ES-I3 (cell line): ENCODE results near the gene RIN2.
"Not testable (repeated sequence)": the region's sequence is repeated elsewhere in the genome, so short reads cannot be mapped to it uniquely, and the experiment has no call there.

Experiments used
- H3K36me3 ChIP-seq: 2 replicates; pipeline ENCODE4 v1.6.1; 2013; ENCODE audit warnings: mild to moderate bottlenecking, low read length, control low read depth, moderate library complexity; ENCODE audit not compliant: insufficient read depth
- H3K4me1 ChIP-seq: 2 replicates; pipeline ENCODE4 v1.6.1; 2013; ENCODE audit warnings: mild to moderate bottlenecking, control low read depth, low read length; ENCODE audit not compliant: insufficient read depth
- H3K9ac ChIP-seq: 2 replicates; pipeline ENCODE4 v1.6.1; 2013; ENCODE audit warnings: low read depth, mild to moderate bottlenecking, low read length, moderate library complexity
- H3K9me3 ChIP-seq: 2 replicates; pipeline ENCODE4 v1.6.1; 2013; ENCODE audit warnings: mild to moderate bottlenecking, low read length, moderate library complexity; ENCODE audit not compliant: control insufficient read depth, insufficient read depth

Gene RIN2

DNA sequence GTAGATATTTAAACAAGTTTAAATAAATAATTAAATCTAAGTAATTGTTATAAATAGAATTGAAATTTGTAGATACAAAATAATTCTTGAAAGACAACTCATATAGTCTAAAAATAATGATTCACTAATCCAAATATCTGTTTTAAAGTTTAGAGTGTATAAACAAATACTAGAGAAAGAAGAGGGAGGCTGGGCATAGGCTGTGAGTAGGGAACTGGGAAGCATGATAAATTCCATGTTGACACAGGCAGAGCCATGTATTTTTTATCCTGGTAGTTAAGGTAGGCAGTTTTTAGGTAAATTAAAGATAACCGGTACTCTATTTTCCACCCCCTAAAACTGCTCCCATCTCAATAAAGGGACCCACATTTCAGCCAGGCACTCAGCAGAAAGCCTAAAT, 11.7 kb upstream of the RIN2 start:
- Histone ChIP-seq H3K4me1 (no peaks in the 10 kb centered on the region), H3K36me3 (no peaks in the 10 kb centered on the region), H3K9me3 (no peaks in the 10 kb centered on the region), H3K9ac (no peak overlapping the region)

DNA sequence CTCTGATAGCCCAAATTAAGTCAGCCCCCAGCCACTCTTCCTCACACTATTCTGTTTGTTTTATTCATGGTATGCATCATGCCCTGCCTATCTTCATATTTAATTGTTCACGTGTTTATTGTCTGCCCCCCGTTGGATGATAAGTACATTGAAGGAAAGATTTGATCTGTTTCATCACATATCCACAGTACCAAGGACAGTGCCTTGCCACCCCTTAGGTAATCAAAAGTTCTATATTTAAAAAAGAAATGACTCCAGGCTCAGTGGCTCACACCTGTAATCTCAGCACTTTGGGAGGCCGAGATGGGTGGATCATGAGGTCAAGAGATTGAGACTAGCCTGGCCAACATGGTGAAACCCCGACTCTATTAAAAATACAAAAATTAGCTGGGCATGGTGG, 10.2 kb upstream of the RIN2 start:
- Histone ChIP-seq H3K9ac (no peak overlapping the region), H3K36me3 (no peaks in the 10 kb centered on the region), H3K4me1 (no peaks in the 10 kb centered on the region), H3K9me3 (no peaks in the 10 kb centered on the region)

DNA sequence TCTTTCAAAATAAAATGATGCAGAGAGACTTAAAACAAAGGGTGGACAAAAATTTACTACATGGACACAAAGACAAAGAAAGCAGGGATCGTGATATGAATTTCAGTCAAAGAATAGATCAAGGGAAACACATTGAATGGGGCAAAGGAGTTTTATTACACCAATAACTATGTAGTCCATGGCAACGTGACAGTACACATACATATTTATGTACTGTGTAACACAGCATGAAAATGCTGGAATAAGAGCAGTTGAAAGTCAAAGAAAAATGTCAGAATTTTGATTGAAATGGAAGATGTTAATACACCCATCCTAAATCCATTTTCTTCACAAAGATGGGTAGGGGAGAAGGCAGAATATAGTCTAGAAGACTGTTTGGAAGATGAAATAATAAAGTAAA, 9.4 kb upstream of the RIN2 start:
- no peaks in the 10 kb centered on the region for H3K4me1 ChIP-seq
- H3K9ac ChIP-seq = no peak overlapping the region
- H3K9me3 ChIP-seq = no peaks in the 10 kb centered on the region
- no peaks in the 10 kb centered on the region for H3K36me3 ChIP-seq

DNA sequence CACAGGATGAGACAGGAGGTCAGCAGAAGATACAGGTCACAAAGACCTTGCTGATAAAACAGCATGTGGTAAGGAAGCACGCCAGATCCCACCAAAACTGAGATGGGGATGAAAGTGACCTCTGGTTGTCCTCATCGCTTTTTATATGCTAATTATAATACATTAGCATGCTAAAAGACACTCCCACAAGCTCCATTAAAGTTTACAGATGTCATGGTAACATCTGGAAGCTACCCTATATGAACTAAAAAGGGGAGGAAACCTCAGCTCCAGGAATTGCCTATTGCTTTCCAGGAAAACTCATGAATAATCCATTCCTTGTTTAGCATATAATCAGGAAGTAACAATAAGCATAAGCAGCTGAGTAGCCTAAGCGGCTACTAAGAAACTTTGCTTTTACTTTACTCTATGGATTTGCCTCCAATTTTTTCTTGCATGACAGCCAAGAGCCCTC, 8.4 kb upstream of the RIN2 start:
- H3K9me3 ChIP-seq = no peaks in the 10 kb centered on the region
- H3K36me3 ChIP-seq = no peaks in the 10 kb centered on the region
- H3K4me1 ChIP-seq = no peaks in the 10 kb centered on the region
- no peak overlapping the region for H3K9ac ChIP-seq

DNA sequence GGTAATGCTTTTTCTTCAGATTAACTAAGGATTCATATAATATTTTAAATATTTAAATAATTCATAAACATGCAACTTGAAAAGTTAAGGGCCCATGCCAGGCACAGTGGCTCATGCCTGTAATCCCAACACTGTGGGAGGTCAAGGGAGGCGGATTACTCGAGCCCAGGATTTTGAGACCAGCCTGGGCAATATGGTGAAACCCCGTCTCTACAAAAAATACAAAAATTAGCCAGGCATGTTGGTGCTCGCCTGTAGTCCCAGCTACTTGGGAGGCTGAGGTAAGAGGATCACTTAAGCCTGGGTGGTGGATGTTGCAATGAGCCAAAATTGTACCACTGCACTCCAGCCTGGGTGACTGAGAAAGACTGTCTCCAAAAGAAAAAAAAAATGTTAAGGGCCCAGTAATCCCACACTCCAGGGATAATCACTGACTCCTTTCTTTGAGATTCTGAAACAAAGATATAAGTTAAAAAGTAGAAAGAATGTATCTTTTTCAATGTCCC, 7.9 kb upstream of the RIN2 start:
- no peaks in the 10 kb centered on the region for H3K4me1 ChIP-seq
- no peak overlapping the region for H3K9ac ChIP-seq
- H3K9me3 ChIP-seq = no peaks in the 10 kb centered on the region
- no peaks in the 10 kb centered on the region for H3K36me3 ChIP-seq

DNA sequence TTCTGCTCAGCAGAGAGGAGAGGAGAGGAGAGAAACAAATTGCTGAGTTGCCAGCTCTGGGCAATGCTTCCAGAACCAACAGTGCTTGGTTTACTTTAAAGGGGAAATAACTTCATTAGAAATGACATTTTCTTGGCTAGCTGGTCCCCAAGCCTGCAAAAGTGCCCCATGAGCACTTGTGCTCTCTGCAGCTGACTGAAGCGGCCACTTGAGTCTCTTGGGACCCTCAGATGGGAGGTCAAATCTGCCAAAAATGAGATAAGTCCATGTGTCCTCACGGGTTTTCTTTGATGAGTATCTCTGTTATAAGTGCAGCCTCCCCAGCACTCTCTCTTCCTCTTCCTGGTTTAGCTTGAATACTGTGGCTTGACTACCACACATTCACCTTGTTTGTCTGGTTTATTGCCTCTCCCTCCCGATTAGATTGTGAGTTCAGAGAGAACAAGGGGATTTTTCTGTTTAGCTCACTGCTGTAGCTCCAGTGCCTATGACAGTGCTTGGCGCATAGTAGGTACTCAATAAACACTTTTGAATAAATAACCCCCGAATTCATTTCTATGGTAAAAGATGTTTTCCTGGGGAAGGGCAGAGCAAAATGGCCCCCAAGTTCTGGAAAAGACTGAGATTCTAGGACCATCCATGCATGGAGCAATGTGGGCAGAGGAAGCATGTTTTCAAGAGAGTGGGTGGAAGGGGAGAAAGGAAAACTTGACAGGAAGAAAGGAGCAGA, 7.0 kb upstream of the RIN2 start:
- Histone ChIP-seq H3K36me3 (no peaks in the 10 kb centered on the region), H3K9me3 (no peaks in the 10 kb centered on the region), H3K9ac (no peak overlapping the region), H3K4me1 (no peaks in the 10 kb centered on the region)

DNA sequence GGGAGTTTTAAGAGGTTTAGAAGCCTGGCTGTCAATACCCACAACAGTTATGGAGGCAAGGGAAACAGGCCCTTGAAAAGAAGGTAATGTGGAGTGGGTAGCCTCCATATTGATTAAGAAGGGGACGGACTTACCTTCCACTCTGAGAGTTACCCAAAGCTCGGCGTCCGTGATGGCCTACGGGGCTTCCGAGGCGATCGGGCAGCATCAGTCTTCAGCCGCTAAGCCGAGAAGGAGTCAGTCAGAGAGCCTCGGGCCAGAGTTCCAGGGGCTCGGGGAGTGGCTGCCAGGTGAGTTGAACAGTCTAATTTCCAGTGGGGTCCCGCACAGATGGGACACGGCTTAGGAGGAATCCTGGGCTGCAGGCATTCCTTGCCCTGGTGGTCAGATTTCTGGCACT, 3.9 kb upstream of the RIN2 start:
- H3K36me3 ChIP-seq, H3K4me1 ChIP-seq, H3K9me3 ChIP-seq, H3K9ac ChIP-seq: not testable (repeated sequence)

DNA sequence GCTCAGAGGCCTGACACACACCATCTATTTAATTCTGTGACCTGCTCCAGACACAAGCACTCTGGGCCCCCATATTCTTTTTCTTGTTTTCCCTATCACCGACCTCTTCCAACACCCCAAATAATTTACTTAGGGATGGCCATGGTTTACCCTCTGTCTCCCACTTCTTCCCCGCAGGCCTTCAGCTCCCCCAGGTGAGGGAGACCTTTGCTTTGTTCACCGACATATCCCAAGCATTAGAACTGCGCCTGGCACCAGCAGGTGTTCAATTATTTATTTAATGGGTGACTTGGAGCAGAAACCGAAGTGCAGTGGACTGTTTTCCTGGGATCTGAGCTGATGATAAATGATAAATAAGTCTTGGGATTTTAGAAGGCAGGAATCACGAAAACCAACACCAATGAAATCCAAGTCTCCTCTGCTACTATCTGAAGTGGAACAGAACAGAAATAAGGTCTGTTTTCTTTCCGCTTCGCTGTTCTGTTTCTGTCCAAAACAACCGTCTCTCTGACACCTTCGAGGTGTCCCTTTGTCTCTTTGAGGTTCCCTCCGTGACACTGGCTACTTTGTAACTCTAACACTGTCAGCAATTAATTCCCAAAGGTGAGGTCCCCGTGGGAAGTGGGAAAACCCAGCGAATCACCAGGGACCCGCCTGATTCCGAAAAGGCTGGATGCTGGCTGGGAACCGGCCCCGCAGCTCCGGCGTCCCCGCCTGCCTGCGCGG, 1.1 kb upstream of the RIN2 start:
- Histone ChIP-seq H3K36me3 (no peaks in the 10 kb centered on the region), H3K9me3 (no peaks in the 10 kb centered on the region), H3K4me1 (no peaks in the 10 kb centered on the region; the same call in 1 of the 2 replicates), H3K9ac (peak overlapping the region; percentile 98)

DNA sequence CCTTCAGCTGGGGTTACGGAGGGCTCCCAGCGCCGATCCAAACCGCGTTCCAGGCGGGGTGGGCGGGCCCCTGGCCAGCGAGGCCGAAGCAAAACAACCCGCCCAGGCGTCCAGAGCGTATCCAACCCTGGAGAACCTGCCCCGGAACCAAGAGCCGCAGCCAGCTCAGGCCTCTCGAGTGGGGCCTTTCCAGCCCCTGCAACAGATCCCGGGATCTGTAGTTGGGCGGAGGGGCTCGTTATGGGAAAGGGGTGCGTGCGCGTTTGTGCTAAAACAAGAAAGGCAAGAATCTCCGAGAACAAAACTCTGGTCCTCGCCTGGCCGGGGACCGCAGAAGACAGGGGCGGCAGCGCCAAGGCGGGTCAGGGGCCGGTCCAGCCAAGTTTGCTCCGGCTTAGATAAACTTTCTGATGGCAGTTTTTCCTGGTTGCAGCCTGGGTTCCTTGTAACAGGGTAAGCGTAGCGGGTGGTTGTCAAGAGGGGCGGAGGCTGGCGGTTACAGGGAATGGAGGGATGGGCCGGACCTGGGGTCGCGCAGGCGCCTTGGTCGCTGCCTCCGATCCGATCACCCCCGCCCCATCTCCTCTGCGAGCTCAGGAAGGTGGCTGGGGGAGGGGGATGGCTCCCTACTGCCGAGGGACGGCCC, 448 bp upstream of the RIN2 start:
- Histone ChIP-seq H3K9ac (peak overlapping the region; percentile 98), H3K4me1 (no peaks in the 10 kb centered on the region; the same call in 1 of the 2 replicates), H3K9me3 (no peaks in the 10 kb centered on the region), H3K36me3 (no peaks in the 10 kb centered on the region)

DNA sequence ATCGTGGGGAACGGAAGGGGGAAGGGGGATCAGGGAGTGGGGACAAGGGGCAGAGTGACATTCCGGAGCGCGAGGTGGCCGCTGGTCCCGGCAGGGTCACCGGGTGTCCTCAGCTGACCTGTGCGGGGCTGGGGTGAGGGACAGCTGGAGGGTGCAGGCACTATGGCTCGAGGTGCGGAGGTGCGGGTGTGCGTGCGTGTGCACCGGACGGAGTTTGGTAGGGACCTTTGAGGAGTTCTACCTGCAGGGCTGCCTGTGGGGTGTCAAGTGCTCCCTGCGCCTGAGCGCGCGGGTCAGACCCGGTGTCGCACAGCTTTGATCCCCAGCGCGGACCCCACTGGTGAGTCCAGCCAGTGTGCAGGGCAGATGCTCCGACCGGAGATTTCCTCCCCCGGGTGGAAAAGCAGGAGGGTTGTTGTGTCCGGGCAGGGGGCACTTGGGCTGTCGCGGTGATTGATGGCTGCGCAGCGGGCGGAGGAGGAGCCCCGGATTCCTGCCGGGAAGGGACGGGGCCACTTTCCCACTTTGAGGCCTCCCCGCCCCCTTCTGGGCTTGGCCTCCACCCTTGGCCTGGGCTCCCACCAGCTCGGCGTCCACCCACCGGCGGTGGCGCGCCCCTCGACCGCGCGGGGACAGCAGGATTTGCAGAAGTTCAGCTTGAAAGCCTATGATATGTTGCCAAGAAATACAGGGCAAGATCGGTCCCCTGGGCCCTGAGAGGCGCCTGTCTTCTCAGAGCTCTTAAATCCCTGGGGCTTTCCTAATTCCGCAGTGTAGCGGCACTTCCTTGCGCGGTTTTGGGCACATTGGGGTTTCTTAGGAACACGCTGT, 658 bp downstream of the RIN2 start:
- H3K9me3 ChIP-seq = no peaks in the 10 kb centered on the region
- H3K4me1 ChIP-seq = no peaks in the 10 kb centered on the region; the same call in 1 of the 2 replicates
- H3K36me3 ChIP-seq = no peaks in the 10 kb centered on the region
- H3K9ac ChIP-seq = peak overlapping the region; percentile 98

DNA sequence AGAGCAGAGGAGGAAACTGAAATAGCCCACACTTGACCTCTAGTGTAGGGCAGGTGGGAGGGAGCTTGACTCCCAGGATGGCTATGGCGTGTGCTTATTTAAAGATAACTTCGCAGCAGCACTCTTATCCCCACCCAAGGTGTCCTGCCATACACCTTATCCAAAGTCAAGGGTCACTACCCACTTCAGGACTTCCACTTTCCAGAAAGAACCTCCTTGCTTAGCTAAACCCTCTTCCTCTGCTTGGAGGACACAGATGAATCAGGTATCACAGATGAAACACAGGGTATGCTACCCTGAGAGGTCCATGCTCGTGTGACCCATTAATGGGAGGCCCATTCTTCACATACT, 2.3 kb downstream of the RIN2 start:
- H3K9me3 ChIP-seq = no peaks in the 10 kb centered on the region
- H3K4me1 ChIP-seq = no peaks in the 10 kb centered on the region; the same call in 1 of the 2 replicates
- H3K36me3 ChIP-seq = no peaks in the 10 kb centered on the region
- H3K9ac ChIP-seq = no peak overlapping the region

DNA sequence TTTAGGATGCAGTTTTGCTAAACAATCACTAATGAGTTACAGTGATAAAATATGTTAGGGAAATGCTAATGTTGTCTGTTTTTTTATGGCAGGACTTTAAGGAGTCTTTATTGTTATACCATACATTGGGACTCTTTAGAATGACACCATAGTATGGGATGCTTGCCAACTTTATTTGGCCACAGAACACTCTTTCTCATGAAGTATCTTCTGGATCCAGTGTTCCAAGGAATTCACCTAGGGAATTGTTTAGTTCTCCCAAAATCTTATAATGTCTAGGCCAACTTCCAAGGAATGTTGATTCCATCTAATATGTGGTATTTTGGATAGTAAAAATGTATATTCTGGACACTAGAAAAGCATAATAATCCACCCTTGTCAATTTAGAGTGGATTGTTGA, 3.3 kb downstream of the RIN2 start:
- Histone ChIP-seq H3K9ac (no peak overlapping the region), H3K4me1 (no peaks in the 10 kb centered on the region; the same call in 1 of the 2 replicates), H3K36me3 (no peaks in the 10 kb centered on the region), H3K9me3 (no peaks in the 10 kb centered on the region)

DNA sequence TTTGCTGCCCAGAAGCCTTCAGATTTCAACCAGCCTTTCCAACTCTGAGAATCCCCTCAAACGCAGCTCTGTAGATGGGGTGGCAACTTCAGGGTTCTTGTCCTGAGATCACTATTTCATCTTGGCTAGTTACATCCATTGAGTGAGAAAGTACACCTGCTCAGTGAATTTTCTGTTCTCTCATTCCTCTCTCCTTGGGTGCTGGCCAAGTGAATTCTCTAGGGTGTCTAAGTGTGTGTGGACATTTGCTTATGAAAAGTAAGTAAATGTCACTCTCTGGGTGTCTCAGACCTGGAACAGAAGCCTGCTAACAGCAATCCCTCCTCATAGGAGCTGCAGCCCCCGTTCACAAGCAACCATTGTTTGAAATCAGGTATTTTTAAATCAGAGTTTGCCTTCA, 3.8 kb downstream of the RIN2 start:
- Histone ChIP-seq H3K9me3 (no peaks in the 10 kb centered on the region), H3K9ac (no peak overlapping the region), H3K36me3 (no peaks in the 10 kb centered on the region), H3K4me1 (no peaks in the 10 kb centered on the region; the same call in 1 of the 2 replicates)

DNA sequence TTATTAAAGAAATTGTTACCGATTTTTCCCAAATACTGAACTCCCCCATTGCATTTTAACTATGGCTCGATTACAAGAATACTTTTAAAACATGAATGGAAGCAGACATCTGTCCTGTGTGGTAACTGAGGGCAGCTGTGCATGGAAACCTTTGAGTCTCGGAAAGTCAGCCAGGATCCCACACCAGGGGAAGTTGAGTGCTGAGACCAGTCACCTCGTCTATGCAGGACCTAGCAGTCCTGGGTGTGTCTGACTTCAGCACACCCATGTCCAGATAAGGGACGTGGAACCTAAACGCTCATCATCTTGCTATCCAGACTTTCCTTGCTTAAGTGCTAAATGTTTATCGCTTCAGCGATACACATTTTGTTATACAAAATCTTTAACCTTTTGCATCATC, 6.1 kb downstream of the RIN2 start:
- no peaks in the 10 kb centered on the region for H3K36me3 ChIP-seq
- H3K9ac ChIP-seq = no peak overlapping the region
- no peaks in the 10 kb centered on the region for H3K9me3 ChIP-seq
- no peaks in the 10 kb centered on the region for H3K4me1 ChIP-seq
